A673 (cell line): ENCODE results near the gene CDK19. TPM values are rescaled to one million over a fixed set of nuclear protein-coding genes. Genes with fewer than 3 reads are reported as not detected.
"Not testable (repeated sequence)": the region's sequence is repeated elsewhere in the genome, so short reads cannot be mapped to it uniquely, and the experiment has no call there.

Experiments
- BruUV-seq: library from RNA; stranded (reverse); fragments of 400-500 nt; replicated peaks from 2 replicates; lab custom pipeline; 2021; lab: Mats Ljungman, UMichigan
- CTCF ChIA-PET: fragments of 300-600 bp; sonication (Branson Sonifier 250); formaldehyde crosslinking; loops from one replicate; lab custom pipeline; 2022; ENCODE audit warnings: antibody characterized with exemption; lab: Charles Lee
- POLR2A ChIA-PET: fragments of 300-600 bp; sonication (Branson Sonifier 250); formaldehyde crosslinking; loops from one replicate; lab custom pipeline; 2022; ENCODE audit warnings: antibody characterized with exemption; ENCODE audit not compliant: low non-redundant PET; lab: Charles Lee
- DNase-seq: peaks from one replicate; pipeline ENCODE4 v3.0.0-alpha.2; 2015; ENCODE audit warnings: low spot score
- H3K27ac ChIP-seq: fragments of 200-600 bp; sonication (generic); 2 replicates; pipeline ENCODE4 v1.5.1; 2016; ENCODE audit warnings: mixed run types, low read depth, mild to moderate bottlenecking, mixed read lengths, antibody characterized with exemption, low read length; ENCODE audit not compliant: poor library complexity, severe bottlenecking
- H3K27me3 ChIP-seq: fragments of 200-600 bp; sonication (generic); replicated peaks from 2 replicates; pipeline ENCODE4 v1.6.1; 2017; ENCODE audit warnings: mixed run types, low read depth, mild to moderate bottlenecking, mixed read lengths, antibody characterized with exemption, low read length; ENCODE audit not compliant: insufficient read depth, poor library complexity
- H3K36me3 ChIP-seq: fragments of 200-600 bp; sonication (generic); 2 replicates; pipeline ENCODE4 v1.6.1; 2016; ENCODE audit warnings: mixed run types, mild to moderate bottlenecking, mixed read lengths, antibody characterized with exemption, low read length; ENCODE audit not compliant: insufficient read depth, poor library complexity, severe bottlenecking
- H3K4me1 ChIP-seq: fragments of 200-600 bp; sonication (generic); 2 replicates; pipeline ENCODE4 v1.6.1; 2017; ENCODE audit warnings: mixed run types, mild to moderate bottlenecking, mixed read lengths, antibody characterized with exemption, low read length; ENCODE audit not compliant: insufficient read depth, poor library complexity, severe bottlenecking
- H3K4me3 ChIP-seq: fragments of 200-600 bp; sonication (generic); 2 replicates; pipeline ENCODE4 v1.5.1; 2016; ENCODE audit warnings: low read depth, mixed run types, mild to moderate bottlenecking, mixed read lengths, low read length; ENCODE audit not compliant: poor library complexity, severe bottlenecking
- H3K9me3 ChIP-seq: fragments of 200-600 bp; sonication (generic); 2 replicates; pipeline ENCODE4 v1.6.1; 2016; ENCODE audit warnings: mixed run types, low read depth, mild to moderate bottlenecking, mixed read lengths, antibody characterized with exemption, low read length; ENCODE audit not compliant: poor library complexity, severe bottlenecking
- CTCF ChIP-seq: fragments of 300-800, 200-600 bp; sonication (generic); conservative IDR thresholded peaks from 2 replicates; pipeline ENCODE4 v1.5.1; 2017; ENCODE audit warnings: low read depth, mild to moderate bottlenecking, antibody characterized with exemption, low read length, moderate library complexity, mixed read lengths
- EZH2 ChIP-seq: fragments of 200-600 bp; sonication (generic); IDR thresholded peaks from 2 replicates; pipeline ENCODE4 v1.6.1; 2017; ENCODE audit warnings: borderline replicate concordance, low read depth, mild to moderate bottlenecking, mixed read lengths, antibody characterized with exemption, low read length; ENCODE audit not compliant: poor library complexity, severe bottlenecking
- intact Hi-C: fragments of 100-400 bp; cut with micrococcal nuclease; formaldehyde crosslinking; loops from one replicate; pipeline ENCODE4 v1.10.0; 2022; ENCODE audit not compliant: unreplicated experiment
- total RNA-seq: library from RNA; stranded (reverse); gene quantifications from 2 replicates; pipeline ENCODE4 v1.2.3, GENCODE V29; 2021

CDK19 gene
- total RNA-seq, 1 experiment from 2014 or later = 23.7 TPM

DNA sequence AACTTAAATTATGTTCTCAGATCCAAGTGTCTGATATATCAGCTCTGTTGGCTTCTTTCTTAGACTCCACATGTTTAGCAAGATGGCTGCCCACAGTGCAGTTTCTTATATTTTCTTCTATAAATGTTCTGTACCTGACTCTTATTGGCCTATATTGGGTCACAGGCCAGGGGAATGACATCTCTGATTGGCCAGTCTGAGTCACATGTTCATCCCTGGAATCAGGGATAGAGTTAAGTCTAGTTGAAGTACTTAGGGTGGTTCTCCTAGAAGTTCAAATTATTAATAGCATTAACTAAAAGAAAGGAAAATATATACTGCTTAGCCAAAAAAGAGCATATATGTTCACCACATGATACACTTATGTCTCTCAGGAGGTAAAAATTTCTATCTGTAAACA is 233.6 kb downstream of the CDK19 start:
- ChIA-PET POLR2A (no interaction called here), CTCF (no interaction called here)
- H3K4me3 ChIP-seq = no peak overlapping the region
- intact Hi-C loops = no loop called here
- peak; percentile 10 for DNase-seq
- H3K36me3 ChIP-seq = no peaks in the 10 kb centered on the region
- no peak overlapping the region for H3K27ac ChIP-seq
- BruUV-seq = no TSS peak
- H3K27me3 ChIP-seq = no peaks in the 10 kb centered on the region
- no peak for TF ChIP-seq EZH2
- no peak for TF ChIP-seq CTCF
- no peaks in the 10 kb centered on the region for H3K4me1 ChIP-seq
- no peaks in the 10 kb centered on the region for H3K9me3 ChIP-seq

DNA sequence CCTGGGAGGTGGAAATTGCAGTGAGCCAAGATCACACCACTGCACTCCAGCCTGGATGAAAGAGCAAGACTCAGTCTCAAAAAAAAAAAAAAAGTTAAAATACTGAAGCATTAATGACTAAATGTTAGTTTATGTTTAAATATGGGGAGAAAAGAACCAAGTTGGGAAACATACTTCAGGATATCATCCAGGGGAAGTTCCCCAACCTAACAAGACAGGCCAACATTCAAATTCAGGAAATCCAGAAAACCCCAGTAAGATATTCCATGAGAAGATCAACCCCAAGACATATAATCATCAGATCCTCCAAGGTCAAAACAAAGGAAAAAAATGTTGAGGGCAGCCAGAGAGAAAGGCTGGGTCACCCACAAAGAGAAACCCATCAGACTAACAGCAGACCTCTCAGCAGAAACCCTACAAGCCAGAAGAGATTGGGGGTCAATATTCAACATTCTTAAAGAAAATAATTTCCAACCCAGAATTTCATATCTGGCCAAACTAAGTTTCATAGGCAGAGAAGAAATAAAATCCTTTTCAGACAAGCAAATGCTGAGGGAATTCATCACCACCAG is 237.6 kb downstream of the CDK19 start:
- DNase-seq, H3K27me3 ChIP-seq, BruUV-seq, CTCF ChIA-PET, intact Hi-C loops, H3K4me1 ChIP-seq, POLR2A ChIA-PET, H3K27ac ChIP-seq, H3K9me3 ChIP-seq, H3K4me3 ChIP-seq, H3K36me3 ChIP-seq: not testable (repeated sequence)

DNA sequence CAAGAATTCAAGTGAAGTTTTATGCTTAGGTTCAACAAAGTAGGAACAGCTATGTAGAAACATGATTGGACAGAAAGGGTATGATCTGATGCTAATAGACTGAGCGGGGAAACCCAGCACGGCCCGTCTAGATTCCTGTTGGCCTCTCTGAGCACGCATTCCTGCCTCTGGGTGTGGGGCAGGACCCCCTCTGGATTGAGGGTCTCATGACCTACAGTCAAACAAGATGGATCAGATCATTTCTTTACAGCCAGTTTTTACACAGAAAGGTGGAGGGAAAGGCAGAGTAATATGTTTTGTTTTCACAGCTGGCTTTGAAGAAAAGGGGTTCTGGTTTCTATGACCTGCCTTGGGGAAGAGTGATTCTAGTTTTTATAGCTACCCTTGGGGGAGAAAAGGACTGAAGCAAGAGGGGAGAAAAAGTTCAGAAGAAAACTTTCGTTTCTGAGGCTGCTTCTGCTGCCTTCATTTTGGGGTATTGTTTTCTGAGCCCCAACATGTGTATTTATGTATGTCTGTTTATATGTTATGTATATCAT is 239.3 kb downstream of the CDK19 start:
- BruUV-seq = no TSS peak
- no peak overlapping the region for H3K27ac ChIP-seq
- intact Hi-C loops = no loop called here
- no peaks in the 10 kb centered on the region for H3K27me3 ChIP-seq
- H3K4me1 ChIP-seq = no peaks in the 10 kb centered on the region
- ChIA-PET CTCF (no interaction called here), POLR2A (no interaction called here)
- no peaks in the 10 kb centered on the region for H3K9me3 ChIP-seq
- H3K4me3 ChIP-seq = no peak overlapping the region
- no peaks in the 10 kb centered on the region for H3K36me3 ChIP-seq
- DNase-seq = no peak
- no peak for TF ChIP-seq EZH2
- TF ChIP-seq CTCF = no peak

- H3K27me3 ChIP-seq = no peaks in the 10 kb centered on the region
- H3K4me1 ChIP-seq = no peaks in the 10 kb centered on the region
- intact Hi-C loops = no loop called here
- CTCF ChIA-PET = no interaction called here
- POLR2A ChIA-PET = no interaction called here
- no peaks in the 10 kb centered on the region for H3K36me3 ChIP-seq
- BruUV-seq = no TSS peak
- H3K9me3 ChIP-seq = no peaks in the 10 kb centered on the region
- DNase-seq = no peak
- no peak overlapping the region for H3K27ac ChIP-seq
- TF ChIP-seq EZH2 = no peak
- TF ChIP-seq CTCF = no peak
- no peak overlapping the region for H3K4me3 ChIP-seq
Observed at GRCh38 chr6:110574817-110575216, 240.5 kb downstream of the CDK19 start.
